Jurkat, Clone E6-1 (cell line): ENCODE measurements around the gene IMPG1.

ENCODE experiments used
- DNase-seq: peaks from one replicate; pipeline ENCODE4 v3.0.0-alpha.2; 2011; ENCODE audit warnings: low read depth, low spot score
- H3K4me3 ChIP-seq: 2 replicates; pipeline ENCODE4 v1.5.1; 2011; ENCODE audit warnings: mild to moderate bottlenecking, low read length, control low read depth, moderate library complexity

The IMPG1 gene

DNA sequence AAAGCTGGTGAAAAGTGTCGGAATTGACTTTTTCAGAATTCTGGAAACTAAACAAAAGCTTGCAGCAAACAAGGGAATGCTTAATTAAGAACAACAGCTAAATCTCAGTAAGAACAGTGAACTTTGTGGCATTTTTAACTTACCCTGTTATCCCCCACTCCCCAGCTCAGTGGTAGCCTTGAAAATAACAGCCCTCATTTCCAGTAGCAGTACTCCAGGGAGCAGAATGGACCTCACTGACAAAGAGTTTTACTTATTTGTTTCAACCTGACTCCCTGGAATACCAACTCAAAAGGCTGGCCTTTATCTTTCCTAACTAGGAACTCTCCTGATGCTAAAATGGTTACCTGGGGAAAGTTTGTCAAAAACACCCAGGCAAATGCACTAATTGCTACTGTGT lies 108.9 kb downstream of the IMPG1 start:
- H3K4me3 ChIP-seq: no peak overlapping the region
- no peak for DNase-seq

DNA sequence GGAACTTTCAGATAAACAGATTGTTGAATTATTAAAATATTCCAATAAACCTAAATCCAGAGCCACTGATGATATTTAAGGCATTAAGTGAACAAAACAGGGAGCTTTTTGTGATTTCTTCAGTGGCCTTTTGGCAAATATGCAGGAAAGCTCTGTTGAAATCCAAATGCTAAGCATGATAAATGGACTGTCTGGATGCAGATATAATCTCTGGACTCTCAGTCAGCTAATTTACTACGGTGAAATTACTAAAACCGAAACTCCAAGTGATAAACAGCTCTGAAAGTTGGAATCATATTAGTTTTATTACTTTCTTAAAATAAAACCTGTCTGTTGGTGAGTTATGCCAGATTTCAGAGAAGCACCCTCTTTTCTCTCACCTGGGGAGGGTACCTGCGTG lies 120.3 kb downstream of the IMPG1 start:
- no peak for DNase-seq
- H3K4me3 ChIP-seq: no peak overlapping the region

DNA sequence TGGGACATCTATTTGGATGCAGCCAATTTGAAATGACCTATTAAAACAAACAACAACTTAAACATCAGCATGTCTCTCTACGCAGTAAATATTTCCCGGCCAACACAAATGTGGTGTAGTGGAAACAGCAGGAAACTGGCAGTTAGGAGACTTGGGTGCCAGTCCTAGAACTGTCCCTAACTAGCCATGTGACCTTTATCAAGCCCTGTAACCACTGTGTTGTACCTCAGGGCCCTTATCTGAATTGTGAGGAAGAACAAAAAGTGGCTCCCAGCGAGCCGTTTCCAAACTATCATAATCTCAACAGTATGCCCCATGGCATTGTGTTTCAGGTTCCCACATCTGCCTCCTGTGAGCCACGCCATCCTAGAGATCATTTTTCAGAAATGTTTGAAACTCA lies 124.5 kb downstream of the IMPG1 start:
- H3K4me3 ChIP-seq: no peak overlapping the region
- DNase-seq: no peak

DNA sequence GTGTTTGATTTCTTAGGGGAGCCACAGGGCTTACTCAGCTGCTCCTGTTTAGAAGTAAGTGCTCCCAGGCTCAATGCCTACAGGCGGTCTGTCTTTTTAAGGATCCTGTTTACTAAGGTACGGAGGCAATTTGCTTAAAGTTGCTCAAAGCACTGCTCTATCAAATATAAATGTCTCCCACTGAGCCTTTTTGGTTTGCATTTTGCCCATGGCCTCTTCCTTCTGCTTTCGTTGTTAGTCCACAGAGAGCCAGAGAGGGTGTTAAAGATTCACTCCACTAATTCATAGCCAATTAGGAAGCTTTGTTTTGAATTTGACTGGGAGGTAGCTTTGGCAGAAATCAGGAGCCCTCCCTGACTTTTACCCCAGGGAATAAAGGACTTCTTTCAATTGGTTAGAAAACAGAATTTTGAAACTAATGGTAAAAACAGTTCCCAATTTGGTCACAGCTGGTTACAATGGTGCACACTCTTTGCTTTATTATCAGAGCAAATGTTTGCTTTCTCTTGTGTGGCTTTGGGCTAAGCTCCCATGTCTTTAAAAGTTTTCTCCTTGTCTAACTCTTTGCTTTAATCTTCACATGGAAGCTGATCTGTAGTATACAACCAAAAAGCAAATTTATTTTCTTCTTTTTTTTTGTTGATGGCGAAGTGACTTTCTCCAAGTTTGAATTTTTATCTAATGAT lies 126.2 kb downstream of the IMPG1 start:
- no peak for DNase-seq
- no peak overlapping the region for H3K4me3 ChIP-seq

DNA sequence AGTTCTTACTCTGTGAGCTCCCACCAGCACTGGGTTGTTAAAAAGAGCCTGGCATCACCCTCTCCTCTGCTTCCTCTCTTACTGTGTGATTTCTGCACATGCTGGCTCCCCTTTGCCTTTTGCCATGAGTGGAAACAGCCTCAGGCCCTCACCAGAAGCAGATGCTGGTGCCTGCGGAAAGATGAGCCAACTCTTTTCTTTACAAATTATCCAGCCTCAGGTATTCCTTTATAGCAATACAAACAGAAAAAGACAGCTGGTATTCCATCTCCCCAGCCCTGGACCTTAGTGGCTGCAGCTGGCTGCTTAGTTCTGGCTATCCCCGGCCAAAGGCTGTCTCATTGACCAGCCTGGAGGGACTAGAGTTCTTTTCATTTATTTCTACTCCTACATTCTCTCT lies 129.1 kb downstream of the IMPG1 start:
- H3K4me3 ChIP-seq: no peak overlapping the region
- DNase-seq: no peak

DNA sequence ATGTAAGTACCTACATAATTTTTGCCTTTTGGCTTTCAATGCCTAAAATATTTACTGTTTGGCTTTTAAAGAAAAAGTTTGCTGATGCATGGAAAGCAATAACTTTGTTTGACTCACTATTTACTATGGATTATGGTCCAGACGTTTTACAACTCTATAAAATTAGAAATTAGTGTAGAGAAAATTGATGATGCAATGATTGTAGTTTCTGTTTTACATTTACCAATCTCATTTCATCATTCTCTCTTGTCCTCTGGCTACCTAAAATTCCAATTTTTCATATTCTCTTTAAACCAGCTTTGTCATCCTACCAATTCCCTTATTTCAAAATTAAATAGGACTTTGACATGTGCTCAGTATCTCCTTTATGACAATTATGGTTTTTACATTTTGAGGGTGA lies 131.0 kb downstream of the IMPG1 start:
- no peak for DNase-seq
- no peak overlapping the region for H3K4me3 ChIP-seq

DNA sequence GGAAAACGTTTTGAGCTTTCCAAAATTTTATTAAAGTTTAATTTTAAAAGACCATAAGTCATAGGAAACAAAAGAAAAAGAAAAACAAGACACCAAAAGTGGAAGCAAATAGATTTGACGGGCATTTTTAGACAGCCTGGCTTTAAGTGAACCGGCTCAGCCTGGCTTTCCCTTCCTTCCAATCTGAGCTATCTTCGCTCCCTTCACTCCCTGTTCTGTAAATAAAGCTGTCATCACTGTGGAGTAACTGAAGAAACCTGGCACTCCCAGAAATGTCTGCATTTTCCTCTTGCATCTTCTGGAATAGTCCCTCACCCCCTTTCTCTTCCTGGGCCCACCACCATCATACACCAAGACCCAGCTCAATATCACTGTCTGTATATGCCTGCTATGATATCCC lies 131.9 kb downstream of the IMPG1 start:
- H3K4me3 ChIP-seq: no peak overlapping the region
- DNase-seq: no peak

DNA sequence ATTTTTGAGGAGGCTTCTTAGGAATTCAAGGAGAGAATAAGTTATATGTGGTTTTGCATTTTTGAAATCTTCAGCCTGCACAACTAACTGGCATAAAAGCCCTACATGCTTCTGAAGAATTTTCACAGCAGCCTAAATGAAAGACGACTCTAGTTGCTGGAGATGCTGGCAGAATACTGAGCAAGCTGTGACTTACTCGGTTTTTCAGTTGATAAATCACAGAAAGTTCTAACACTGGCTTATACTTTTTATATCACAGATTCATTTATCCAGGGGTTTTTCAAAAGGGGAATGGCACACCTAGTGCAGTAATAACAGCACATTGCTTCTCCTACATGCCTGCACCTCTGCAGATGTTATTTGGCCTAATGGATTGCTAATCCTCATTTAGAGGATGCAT lies 134.6 kb downstream of the IMPG1 start:
- no peak for DNase-seq
- no peak overlapping the region for H3K4me3 ChIP-seq

DNA sequence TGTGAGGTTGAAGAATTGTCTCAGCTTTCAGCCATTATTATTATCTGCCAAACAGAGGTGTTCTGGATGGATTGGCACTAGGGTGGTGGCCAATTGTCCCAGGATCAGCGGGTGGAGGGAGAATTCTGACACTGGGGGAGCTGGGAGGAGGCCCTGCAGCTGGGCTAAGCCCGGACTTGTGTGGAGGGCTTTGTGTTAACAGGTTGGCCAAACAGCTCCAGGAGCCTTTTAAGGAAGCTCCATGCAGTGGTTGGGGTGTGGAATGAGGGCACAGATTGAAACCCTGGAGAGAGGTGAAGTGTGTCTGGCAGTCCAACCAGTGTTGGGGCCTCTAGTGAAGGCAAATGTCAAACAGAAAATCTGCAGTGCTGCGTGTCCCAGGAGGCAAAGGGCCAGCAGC lies 135.8 kb downstream of the IMPG1 start:
- no peak for DNase-seq
- H3K4me3 ChIP-seq: no peak overlapping the region

DNA sequence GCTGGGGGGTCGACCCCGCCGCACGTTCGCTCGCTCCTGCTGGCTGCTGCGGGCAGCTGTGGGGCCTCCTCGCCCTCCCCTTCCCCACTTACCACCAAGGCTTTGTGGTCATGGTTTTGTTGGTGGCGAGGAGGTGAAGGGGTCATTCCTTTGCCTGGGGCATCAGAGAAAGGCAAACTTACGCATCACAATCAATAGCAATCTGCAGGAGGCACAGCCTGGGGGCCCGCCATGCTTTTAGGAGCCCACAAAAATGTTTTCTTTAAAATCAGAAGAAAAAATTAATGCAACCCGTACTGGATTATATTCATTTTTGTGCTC lies 137.0 kb downstream of the IMPG1 start:
- no peak for DNase-seq
- H3K4me3 ChIP-seq: no peak overlapping the region

DNA sequence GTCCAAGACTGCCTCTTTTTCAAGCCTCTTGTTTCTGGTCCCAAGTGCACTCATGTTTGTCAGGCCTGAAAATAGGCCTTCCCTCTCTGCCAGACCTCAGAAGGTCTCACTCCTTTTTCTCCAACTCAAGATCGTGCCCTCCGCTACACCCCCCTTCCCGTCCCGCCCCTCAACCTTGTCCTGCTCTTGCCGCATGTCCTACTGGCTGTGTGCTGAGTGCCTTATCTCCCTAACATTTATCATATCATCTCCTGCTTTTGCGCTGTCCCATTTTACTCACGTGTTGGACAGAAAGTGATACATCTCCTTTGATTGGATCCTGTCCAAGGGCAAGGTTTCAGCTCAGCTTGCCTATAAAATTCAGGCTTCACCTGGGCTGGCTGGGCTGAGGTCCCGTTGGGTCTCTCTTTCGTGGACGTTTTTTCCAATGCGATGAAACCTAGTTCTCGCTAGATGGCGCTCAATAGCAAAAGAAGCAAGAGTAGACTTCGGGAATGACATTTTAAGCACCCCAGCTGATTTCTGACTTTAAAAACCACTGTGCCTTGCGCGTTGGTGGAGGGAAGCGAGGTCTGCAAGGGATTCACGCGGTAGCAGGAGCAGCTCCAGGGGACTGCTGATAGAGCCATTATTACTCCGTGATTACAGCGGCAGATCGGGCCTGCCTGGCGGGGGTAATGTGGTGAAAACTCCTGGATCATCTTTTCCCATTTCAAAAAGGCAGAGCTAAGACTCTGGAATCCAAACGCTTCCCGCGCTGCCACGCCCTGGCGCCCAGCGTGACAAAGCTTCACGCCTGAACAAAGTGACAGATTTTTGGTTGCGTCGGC lies 137.6 kb downstream of the IMPG1 start:
- peak; percentile 42 for DNase-seq
- H3K4me3 ChIP-seq: no peak overlapping the region

DNA sequence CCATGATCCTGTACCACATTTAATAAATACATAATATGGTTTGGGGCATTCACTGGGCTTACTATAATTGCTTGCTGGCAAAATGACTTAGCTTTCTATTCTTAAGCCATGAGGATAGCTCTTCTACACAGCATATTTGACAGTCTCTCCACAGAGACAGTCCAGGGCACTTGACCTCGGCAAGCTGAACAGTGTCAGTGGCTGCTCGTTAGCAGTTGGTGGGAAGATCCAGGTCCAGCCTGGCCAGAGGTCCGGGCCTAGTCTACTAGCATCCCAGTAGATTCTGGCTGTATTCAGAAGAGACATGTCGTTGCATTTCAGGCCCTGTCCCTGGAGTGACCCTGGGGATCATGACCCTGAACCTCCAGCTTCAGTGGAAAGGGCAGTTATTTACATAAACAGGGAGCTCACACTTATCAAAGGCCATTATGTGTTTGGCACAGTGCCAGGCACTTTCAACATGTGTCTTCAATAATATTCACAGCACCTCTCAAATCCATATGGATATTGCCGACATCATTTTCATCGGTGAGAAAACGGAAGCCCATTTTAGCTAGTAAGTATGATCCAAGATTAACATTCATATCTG lies 139.0 kb downstream of the IMPG1 start:
- no peak overlapping the region for H3K4me3 ChIP-seq
- DNase-seq: no peak

DNA sequence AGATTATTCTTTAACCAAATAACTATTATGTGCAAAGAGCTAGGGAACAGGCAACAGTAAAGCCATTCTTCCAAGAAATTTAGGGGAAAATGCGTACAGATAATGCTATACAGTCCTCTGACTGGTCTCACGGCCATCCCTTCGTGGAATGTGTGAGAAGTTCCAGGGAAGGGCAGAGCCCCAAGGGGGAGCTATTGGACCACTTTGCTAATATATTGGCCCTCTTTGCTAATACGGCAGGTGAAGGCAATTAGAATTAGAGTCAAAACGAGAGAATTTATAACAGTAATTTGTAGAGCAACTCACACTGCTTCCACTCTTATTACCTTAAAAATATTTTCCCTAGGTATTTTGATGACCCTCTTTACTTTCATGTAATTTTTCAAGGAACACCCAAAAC lies 140.4 kb downstream of the IMPG1 start:
- DNase-seq: peak; percentile 6
- no peak overlapping the region for H3K4me3 ChIP-seq

DNA sequence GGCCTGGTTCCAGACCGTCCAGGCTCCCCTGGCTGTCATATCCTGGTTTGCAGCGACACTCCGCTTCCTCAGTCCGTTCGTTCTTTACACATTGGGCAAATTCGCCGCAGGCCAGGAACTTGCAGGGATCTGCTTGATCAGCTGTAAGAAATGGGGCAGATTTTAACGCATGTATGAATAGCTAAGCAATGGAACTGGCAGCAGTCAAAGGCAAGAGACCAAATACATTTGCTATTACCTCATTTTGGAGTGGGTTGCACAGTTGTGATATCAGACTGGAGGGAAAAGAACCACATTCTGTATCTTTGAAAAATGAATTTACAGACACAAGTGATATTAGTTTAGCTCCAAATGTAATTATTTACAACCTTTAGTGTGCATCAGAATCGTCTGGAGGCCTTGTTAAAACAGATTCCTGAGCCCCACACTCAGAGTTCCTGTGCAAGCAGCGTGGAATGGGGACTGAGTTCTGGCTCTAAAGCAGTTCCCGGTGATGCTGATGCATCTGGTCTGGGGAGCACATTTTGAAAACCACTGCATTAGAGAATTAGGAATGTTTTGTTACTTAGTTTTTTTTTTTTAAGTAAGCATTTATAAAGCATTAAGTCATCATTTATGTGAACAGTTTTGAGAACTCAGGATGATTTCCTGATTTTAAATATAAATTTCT lies 141.3 kb downstream of the IMPG1 start:
- H3K4me3 ChIP-seq: no peak overlapping the region

DNA sequence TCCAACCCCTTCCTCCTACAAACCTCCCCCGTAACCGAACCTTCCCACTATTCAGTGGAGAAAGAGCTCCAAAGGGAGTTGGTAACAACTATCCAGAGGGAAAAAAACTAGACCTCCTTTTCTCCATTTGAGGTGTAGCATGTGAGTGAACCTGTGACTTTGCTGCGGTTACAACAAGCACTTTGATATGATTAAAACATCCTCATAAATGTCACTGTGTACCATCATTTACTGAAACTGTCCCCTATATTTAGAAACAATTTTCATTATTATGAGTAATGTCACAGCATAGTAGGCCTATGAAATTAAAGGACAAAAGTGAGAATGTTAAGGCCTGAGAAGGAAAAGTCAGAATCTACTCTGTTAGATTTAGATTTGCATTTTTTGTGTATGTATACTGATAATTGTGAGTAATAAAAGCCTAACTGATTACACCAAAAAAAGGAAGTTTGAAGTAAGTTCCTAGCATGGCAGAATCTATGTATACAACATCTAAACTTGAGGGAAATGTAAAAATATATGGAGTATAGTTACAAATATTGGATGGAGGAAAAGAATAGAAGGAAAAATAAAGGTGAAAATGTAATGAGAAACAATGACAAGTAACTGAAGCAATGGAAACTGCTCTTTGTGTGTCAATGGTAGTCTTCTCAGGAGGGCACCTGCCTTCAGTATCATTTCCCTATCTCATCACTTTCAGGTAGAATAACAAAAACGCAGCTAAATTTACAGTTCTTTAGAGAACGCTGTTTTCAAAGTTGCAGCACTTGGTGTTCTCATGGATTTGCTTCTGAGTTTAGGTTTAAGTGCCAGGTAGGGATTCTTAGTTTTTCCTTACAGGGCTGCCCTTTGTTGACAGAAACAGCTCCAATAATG lies 145.9 kb downstream of the IMPG1 start:
- no peak overlapping the region for H3K4me3 ChIP-seq

More for the DNA sequence above, 141.3 kb downstream of the IMPG1 start:
- no peak for DNase-seq

DNA sequence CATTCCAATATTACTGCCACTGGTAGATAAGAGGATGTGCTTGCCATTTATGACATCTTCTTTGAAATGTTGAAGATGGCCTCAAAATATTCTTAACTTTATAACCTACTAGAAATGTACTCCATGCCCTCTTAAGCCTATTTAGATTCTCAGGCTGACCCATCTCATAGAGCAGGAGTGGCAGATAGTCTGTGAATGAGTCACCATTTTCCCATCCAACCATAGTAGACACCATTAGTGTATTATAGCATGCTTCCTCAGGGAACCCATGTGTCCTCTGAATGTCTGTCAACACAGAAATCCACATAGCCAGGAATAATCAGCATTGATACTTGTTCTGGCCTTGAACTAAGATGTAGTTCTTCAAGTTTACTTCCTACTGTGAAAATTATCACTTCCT lies 150.2 kb downstream of the IMPG1 start:
- DNase-seq: no peak
- H3K4me3 ChIP-seq: no peak overlapping the region

More for the DNA sequence above, 145.9 kb downstream of the IMPG1 start:
- no peak for DNase-seq

DNA sequence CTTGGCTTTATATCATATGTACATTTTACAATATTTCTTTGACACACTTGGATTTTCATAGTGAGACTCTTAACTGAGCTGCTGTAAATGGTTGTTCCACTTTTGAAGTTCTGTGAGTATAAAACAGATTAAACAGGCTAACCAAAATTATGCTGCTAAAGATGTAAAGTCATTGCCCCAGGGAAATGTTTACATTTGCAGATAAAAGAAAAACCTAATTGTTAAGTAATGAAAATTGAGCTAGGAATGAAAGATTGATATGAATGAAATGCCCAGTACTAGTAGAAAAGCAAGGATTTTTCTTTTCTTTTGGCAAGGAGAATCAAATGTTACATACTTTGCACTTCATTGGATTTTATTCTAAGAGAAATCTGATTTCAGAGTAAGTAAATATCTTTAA lies 159.4 kb downstream of the IMPG1 start:
- DNase-seq: no peak
- H3K4me3 ChIP-seq: no peak overlapping the region

DNA sequence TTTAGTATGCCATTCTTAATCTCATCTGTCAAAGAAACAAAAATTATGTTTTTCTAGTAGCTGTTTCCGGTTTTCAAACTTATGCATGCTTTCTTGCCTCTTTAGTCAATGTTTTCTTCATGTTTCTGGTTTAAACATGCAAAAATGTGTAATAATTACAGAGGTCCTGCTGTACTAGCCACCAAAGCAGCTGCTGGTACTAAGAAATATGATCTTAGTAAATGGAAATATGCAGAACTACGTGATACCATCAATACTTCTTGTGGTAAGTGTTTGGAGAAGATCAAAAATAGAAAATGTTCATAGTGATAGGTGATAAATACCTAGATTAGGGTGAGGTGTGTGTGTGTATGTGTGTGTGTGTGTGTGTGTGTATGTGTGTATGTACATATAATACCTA lies 165.0 kb downstream of the IMPG1 start:
- H3K4me3 ChIP-seq: no peak overlapping the region
- DNase-seq: no peak

DNA sequence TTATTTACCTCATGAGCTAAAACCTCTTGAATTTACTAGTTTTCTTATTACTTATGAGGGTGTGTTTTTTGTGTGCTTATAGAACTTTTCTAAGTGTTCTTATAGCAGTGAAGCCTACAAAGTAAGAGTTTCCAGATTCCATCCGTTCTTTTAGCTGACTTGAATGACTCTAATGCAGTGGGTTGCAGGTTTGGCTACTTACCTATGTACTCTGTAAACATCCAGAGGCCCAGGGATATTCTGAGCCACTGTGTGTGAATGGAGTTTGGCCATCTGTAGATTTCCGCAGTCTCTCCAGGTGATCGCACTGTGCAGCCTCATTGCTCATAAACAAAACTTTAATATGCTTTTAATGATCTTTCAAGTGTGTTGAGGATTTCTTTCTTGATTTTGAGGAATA lies 165.6 kb downstream of the IMPG1 start:
- DNase-seq: no peak
- H3K4me3 ChIP-seq: no peak overlapping the region
